NCI-H69 (cell line): ENCODE data around the gene FCER1G.
A peak's percentile ranks its signal among the peaks of the same experiment; 100 is the strongest.

Experiments
- DNase-seq: peaks from one replicate; lab custom pipeline; 2025; lab: John Stamatoyannopoulos, UW

FCER1G gene

GRCh38 chr1:161215076-161215475 is at the start of gene FCER1G:
Gene FCER1G, plus strand, starts transcription at chr1:161215295. Its CDS starts 27 bp downstream, at chr1:161215322.
- no peak for DNase-seq

GRCh38 chr1:161165742-161166668 is 49.1 kb upstream of the FCER1G start, which contains the start of gene PPOX:
Gene PPOX, plus strand, starts transcription at chr1:161166426. Its CDS starts 422 bp downstream, at chr1:161166848.
- DNase-seq = peak; percentile 99

- DNase-seq = peak; percentile 63
These were observed 48.2 kb upstream of the FCER1G start for GRCh38 chr1:161166669-161167548.

- DNase-seq = no peak
These were observed 46.2 kb upstream of the FCER1G start for GRCh38 chr1:161168906-161169305.

- DNase-seq = no peak
These were observed 43.9 kb upstream of the FCER1G start for GRCh38 chr1:161171191-161171590.

GRCh38 chr1:161171696-161172095 is 43.4 kb upstream of the FCER1G start:
- DNase-seq = no peak

GRCh38 chr1:161172349-161172748 is 42.7 kb upstream of the FCER1G start:
- no peak for DNase-seq

- no peak for DNase-seq
These were observed 42.2 kb upstream of the FCER1G start for GRCh38 chr1:161172776-161173376.

- DNase-seq = no peak
These were observed 41.4 kb upstream of the FCER1G start for GRCh38 chr1:161173711-161174110.

- DNase-seq = no peak
These were observed 40.2 kb upstream of the FCER1G start for GRCh38 chr1:161174911-161175310.

- no peak for DNase-seq
These were observed 39.2 kb upstream of the FCER1G start for GRCh38 chr1:161175771-161176453.

GRCh38 chr1:161176468-161177111 is 38.5 kb upstream of the FCER1G start:
- no peak for DNase-seq

- peak; percentile 95 for DNase-seq
These were observed 37.8 kb upstream of the FCER1G start, which contains the start of gene B4GALT3 for GRCh38 chr1:161177112-161177935. Gene B4GALT3, minus strand, starts transcription at chr1:161177507. Its CDS starts 1,447 bp downstream, at chr1:161176060.

- no peak for DNase-seq
These were observed 37.2 kb upstream of the FCER1G start for GRCh38 chr1:161177936-161178244.

GRCh38 chr1:161179698-161180097 is 35.4 kb upstream of the FCER1G start:
- no peak for DNase-seq

- DNase-seq = peak; percentile 47
These were observed 34.5 kb upstream of the FCER1G start for GRCh38 chr1:161180639-161181038.

GRCh38 chr1:161182214-161182613 is 32.9 kb upstream of the FCER1G start:
- DNase-seq = no peak

GRCh38 chr1:161185282-161185682 is 29.8 kb upstream of the FCER1G start:
- DNase-seq = peak; percentile 78

- no peak for DNase-seq
These were observed 29.3 kb upstream of the FCER1G start for GRCh38 chr1:161185732-161186311.

- no peak for DNase-seq
These were observed 27.8 kb upstream of the FCER1G start for GRCh38 chr1:161187311-161187710.
